ENCODE measurements around the gene KHDRBS1.

The KHDRBS1 gene

GRCh38 chr1:32040711-32041110 lies 27.0 kb downstream of the KHDRBS1 start:
- ChIA-PET CTCF (interaction anchor here (1.2 to 1.4 kb wide), 2 partner anchors 7 to 37 kb away, joined by 3 to 4 read pairs; no protein-coding TSS in a partner anchor), POLR2A (no interaction called here)
- Histone ChIP-seq H3K36me3 (ENCODE audit: control insufficient read depth in 2 of 2, insufficient read depth in 1 of 2, low read length in 2 of 2) (peaks cover 3 to 52% of the 10 kb centered on the region in 2 experiments), H3K4me3 (ENCODE audit: low read depth, low read length) (no peak overlapping the region), H3K9me3 (ENCODE audit: control insufficient read depth, insufficient read depth, low read depth, low read length) (no peaks in the 10 kb centered on the region), H3K27ac (ENCODE audit: extremely low read depth, low read depth, low read length) (no peak overlapping the region), H3K4me1 (ENCODE audit: control insufficient read depth, insufficient read depth, low read length) (no peaks in the 10 kb centered on the region)
- TF ChIP-seq ZNF677 (tag by site-specific recombination; IDR thresholded peaks at IDR 0.05) = no peak
- TF ChIP-seq ZNF19 (tag by site-specific recombination; IDR thresholded peaks at IDR 0.05; ENCODE audit: low read depth) = no peak
- no peak for TF ChIP-seq ZFP3 (tag by site-specific recombination; IDR thresholded peaks at IDR 0.05; ENCODE audit: low read depth)
- no peak for TF ChIP-seq ZNF785 (tag by site-specific recombination; IDR thresholded peaks at IDR 0.05)
- TF ChIP-seq GLI2 (tag by site-specific recombination; IDR thresholded peaks at IDR 0.05; ENCODE audit: borderline replicate concordance, low read depth) = no peak
- TF ChIP-seq ZFP41 (tag by site-specific recombination; IDR thresholded peaks at IDR 0.05; ENCODE audit: borderline replicate concordance) = no peak
- TF ChIP-seq SCRT1 (tag by site-specific recombination; IDR thresholded peaks at IDR 0.05; ENCODE audit: borderline replicate concordance) = no peak
- TF ChIP-seq ZNF24 (tag by site-specific recombination; IDR thresholded peaks at IDR 0.05) = no peak
- TF ChIP-seq, protein P1, sequence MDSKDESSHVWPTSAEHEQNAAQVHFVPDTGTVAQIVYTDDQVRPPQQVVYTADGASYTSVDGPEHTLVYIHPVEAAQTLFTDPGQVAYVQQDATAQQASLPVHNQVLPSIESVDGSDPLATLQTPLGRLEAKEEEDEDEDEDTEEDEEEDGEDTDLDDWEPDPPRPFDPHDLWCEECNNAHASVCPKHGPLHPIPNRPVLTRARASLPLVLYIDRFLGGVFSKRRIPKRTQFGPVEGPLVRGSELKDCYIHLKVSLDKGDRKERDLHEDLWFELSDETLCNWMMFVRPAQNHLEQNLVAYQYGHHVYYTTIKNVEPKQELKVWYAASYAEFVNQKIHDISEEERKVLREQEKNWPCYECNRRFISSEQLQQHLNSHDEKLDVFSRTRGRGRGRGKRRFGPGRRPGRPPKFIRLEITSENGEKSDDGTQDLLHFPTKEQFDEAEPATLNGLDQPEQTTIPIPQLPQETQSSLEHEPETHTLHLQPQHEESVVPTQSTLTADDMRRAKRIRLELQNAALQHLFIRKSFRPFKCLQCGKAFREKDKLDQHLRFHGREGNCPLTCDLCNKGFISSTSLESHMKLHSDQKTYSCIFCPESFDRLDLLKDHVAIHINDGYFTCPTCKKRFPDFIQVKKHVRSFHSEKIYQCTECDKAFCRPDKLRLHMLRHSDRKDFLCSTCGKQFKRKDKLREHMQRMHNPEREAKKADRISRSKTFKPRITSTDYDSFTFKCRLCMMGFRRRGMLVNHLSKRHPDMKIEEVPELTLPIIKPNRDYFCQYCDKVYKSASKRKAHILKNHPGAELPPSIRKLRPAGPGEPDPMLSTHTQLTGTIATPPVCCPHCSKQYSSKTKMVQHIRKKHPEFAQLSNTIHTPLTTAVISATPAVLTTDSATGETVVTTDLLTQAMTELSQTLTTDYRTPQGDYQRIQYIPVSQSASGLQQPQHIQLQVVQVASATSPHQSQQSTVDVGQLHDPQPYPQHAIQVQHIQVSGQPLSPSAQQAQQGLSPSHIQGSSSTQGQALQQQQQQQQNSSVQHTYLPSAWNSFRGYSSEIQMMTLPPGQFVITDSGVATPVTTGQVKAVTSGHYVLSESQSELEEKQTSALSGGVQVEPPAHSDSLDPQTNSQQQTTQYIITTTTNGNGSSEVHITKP (tag by site-specific recombination; IDR thresholded peaks at IDR 0.05) = no peak
- no peak for TF ChIP-seq ZNF433 (tag by site-specific recombination; IDR thresholded peaks at IDR 0.05; ENCODE audit: low read depth)
- TF ChIP-seq TCF7L2 (IDR thresholded peaks at IDR 0.05; ENCODE audit: borderline replicate concordance, low read depth, low read length) = no peak
- no peak for TF ChIP-seq ZBTB10 (tag by site-specific recombination; IDR thresholded peaks at IDR 0.05)
- TF ChIP-seq ZNF132 (tag by site-specific recombination; IDR thresholded peaks at IDR 0.05; ENCODE audit: borderline replicate concordance) = no peak
- TF ChIP-seq KLF16 (tag by site-specific recombination; IDR thresholded peaks at IDR 0.05) = no peak
- TF ChIP-seq ZNF837 (tag by site-specific recombination; IDR thresholded peaks at IDR 0.05) = no peak
- no peak for TF ChIP-seq ZNF561 (tag by site-specific recombination; IDR thresholded peaks at IDR 0.05; ENCODE audit: borderline replicate concordance)
- no peak for TF ChIP-seq ZNF292 (tag by site-specific recombination; IDR thresholded peaks at IDR 0.05; ENCODE audit: borderline replicate concordance, low read depth)
- no peak for TF ChIP-seq ZNF114 (tag by site-specific recombination; IDR thresholded peaks at IDR 0.05)
- TF ChIP-seq SETDB1 (IDR thresholded peaks at IDR 0.05; ENCODE audit: insufficient read length, low read length) = no peak
- no peak for TF ChIP-seq MZF1 (tag by site-specific recombination; IDR thresholded peaks at IDR 0.05; ENCODE audit: borderline replicate concordance)

- ChIA-PET CTCF (no interaction called here), POLR2A (no interaction called here)
- H3K36me3 ChIP-seq (ENCODE audit: control insufficient read depth in 2 of 2, insufficient read depth in 1 of 2, low read length in 2 of 2) = peaks cover 0 to 47% of the 10 kb centered on the region in 2 experiments; a peak in 2 of 3 replicates
- TF ChIP-seq, protein P2, sequence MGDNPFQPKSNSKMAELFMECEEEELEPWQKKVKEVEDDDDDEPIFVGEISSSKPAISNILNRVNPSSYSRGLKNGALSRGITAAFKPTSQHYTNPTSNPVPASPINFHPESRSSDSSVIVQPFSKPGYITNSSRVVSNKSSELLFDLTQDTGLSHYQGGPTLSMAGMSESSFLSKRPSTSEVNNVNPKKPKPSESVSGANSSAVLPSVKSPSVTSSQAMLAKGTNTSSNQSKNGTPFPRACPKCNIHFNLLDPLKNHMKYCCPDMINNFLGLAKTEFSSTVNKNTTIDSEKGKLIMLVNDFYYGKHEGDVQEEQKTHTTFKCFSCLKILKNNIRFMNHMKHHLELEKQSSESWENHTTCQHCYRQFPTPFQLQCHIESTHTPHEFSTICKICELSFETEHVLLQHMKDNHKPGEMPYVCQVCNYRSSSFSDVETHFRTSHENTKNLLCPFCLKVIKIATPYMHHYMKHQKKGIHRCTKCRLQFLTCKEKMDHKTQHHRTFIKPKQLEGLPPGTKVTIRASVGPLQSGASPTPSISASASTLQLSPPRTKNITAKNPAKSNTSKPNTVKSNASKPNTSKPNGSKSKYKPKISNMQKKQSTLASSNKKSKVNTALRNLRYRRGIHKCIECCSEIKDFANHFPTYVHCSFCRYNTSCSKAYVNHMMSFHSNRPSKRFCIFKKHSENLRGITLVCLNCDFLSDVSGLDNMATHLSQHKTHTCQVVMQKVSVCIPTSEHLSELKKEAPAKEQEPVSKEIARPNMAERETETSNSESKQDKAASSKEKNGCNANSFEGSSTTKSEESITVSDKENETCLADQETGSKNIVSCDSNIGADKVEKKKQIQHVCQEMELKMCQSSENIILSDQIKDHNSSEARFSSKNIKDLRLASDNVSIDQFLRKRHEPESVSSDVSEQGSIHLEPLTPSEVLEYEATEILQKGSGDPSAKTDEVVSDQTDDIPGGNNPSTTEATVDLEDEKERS (tag by site-specific recombination; IDR thresholded peaks at IDR 0.05) = no peak
- TF ChIP-seq ZNF529 (tag by site-specific recombination; IDR thresholded peaks at IDR 0.05; ENCODE audit: insufficient replicate concordance) (no peak), ZNF354C (tag by site-specific recombination; IDR thresholded peaks at IDR 0.05; ENCODE audit: borderline replicate concordance, low read depth) (no peak), ZNF585B (tag by site-specific recombination; IDR thresholded peaks at IDR 0.05) (no peak), ZNF776 (tag by site-specific recombination; IDR thresholded peaks at IDR 0.05; ENCODE audit: borderline replicate concordance) (no peak), YY2 (tag by site-specific recombination; IDR thresholded peaks at IDR 0.05) (no peak), ZNF48 (tag by site-specific recombination; IDR thresholded peaks at IDR 0.05) (no peak), ZNF558 (tag by site-specific recombination; IDR thresholded peaks at IDR 0.05) (no peak)
Measured at GRCh38 chr1:32042330-32042729, 28.7 kb downstream of the KHDRBS1 start.

More at GRCh38 chr1:32042330-32042729, 28.7 kb downstream of the KHDRBS1 start:
- Histone ChIP-seq H3K4me3 (ENCODE audit: low read depth, low read length) (no peak overlapping the region), H3K4me1 (ENCODE audit: control insufficient read depth, insufficient read depth, low read length) (no peaks in the 10 kb centered on the region), H3K9me3 (ENCODE audit: control insufficient read depth, insufficient read depth, low read depth, low read length) (no peaks in the 10 kb centered on the region), H3K27ac (ENCODE audit: extremely low read depth, low read depth, low read length) (no peak overlapping the region)
